Neural cell (in vitro differentiated cells): ENCODE measurements around the gene STRN3. TPM values are rescaled to one million over a fixed set of nuclear protein-coding genes. Genes with fewer than 3 reads are reported as not detected.

Experiments used
- H2AFZ ChIP-seq: fragments of 200-600, 300-800 bp; sonication (generic), shearing (Covaris generic); 2 replicates; pipeline ENCODE4 v1.6.0; 2014; ENCODE audit warnings: low read depth, mild to moderate bottlenecking, antibody characterized with exemption, low read length, moderate library complexity
- H3F3A ChIP-seq: fragments of 200-600 bp; shearing (Covaris generic); 2 replicates; pipeline ENCODE4 v1.6.1; 2016; ENCODE audit warnings: mild to moderate bottlenecking, moderate library complexity, mixed read lengths, antibody characterized with exemption, low read length; ENCODE audit not compliant: insufficient read depth, poor library complexity, severe bottlenecking
- H3K27ac ChIP-seq: fragments of 200-600, 300-800 bp; sonication (generic), shearing (Covaris generic); 2 replicates; pipeline ENCODE4 v1.5.1; 2014; ENCODE audit warnings: mild to moderate bottlenecking, low read length, moderate library complexity
- H3K27me3 ChIP-seq: fragments of 300-800, 200-600 bp; sonication (generic), shearing (Covaris generic); 2 replicates; pipeline ENCODE4 v1.6.0; 2014; ENCODE audit warnings: mild to moderate bottlenecking, low read depth, low read length, moderate library complexity; ENCODE audit not compliant: insufficient read depth
- H3K36me3 ChIP-seq: fragments of 300-800, 200-600 bp; sonication (generic), shearing (Covaris generic); 2 replicates; pipeline ENCODE4 v1.5.1; 2014; ENCODE audit warnings: mild to moderate bottlenecking, antibody characterized with exemption, low read length, moderate library complexity; ENCODE audit not compliant: insufficient read depth
- H3K4me2 ChIP-seq: fragments of 300-800, 200-600 bp; sonication (generic), shearing (Covaris generic); 2 replicates; pipeline ENCODE4 v1.6.0; 2014; ENCODE audit warnings: mild to moderate bottlenecking, low read length
- H3K4me3 ChIP-seq: fragments of 300-800, 200-600 bp; sonication (generic), shearing (Covaris generic); 2 replicates; pipeline ENCODE4 v1.5.1; 2014; ENCODE audit warnings: mild to moderate bottlenecking, low read length, moderate library complexity
- H3K79me2 ChIP-seq: fragments of 200-600 bp; shearing (Covaris generic); replicated peaks from 2 replicates; pipeline ENCODE4 v1.6.0; 2014; ENCODE audit warnings: mild to moderate bottlenecking, low read length, moderate library complexity; ENCODE audit not compliant: insufficient read depth
- H3K9ac ChIP-seq: fragments of 300-800, 200-600 bp; sonication (generic), shearing (Covaris generic); 2 replicates; pipeline ENCODE4 v1.6.1; 2016; ENCODE audit warnings: mild to moderate bottlenecking, low read length, mixed read lengths
- H3K9me2 ChIP-seq: fragments of 200-600 bp; shearing (Covaris generic); 2 replicates; pipeline ENCODE4 v1.6.1; 2016; ENCODE audit warnings: mild to moderate bottlenecking, low read length, mixed read lengths; ENCODE audit not compliant: insufficient read depth
- H3K9me3 ChIP-seq: fragments of 200-600, 300-800 bp; sonication (generic), shearing (Covaris generic); 2 replicates; pipeline ENCODE4 v1.6.1; 2016; ENCODE audit warnings: mild to moderate bottlenecking, mixed run types, low read length, moderate library complexity, mixed read lengths
- H4K20me1 ChIP-seq: fragments of 200-600 bp; shearing (Covaris generic); 2 replicates; pipeline ENCODE4 v1.6.1; 2016; ENCODE audit warnings: mild to moderate bottlenecking, mixed run types; ENCODE audit not compliant: insufficient read depth
- CTCF ChIP-seq: fragments of 450-650 bp; IDR thresholded peaks from 2 replicates; pipeline ENCODE4 v1.5.1; 2014; ENCODE audit warnings: antibody characterized with exemption, mild to moderate bottlenecking, moderate library complexity; ENCODE audit not compliant: poor library complexity, severe bottlenecking
- EP300 ChIP-seq: fragments of 450-650 bp; conservative IDR thresholded peaks from 2 replicates; pipeline ENCODE4 v1.6.1; 2014; ENCODE audit warnings: antibody characterized with exemption, mild to moderate bottlenecking, moderate library complexity; ENCODE audit not compliant: poor library complexity, severe bottlenecking
- EZH2 ChIP-seq: fragments of 200-600, 300-800 bp; shearing (Covaris generic), sonication (generic); IDR thresholded peaks from 2 replicates; pipeline ENCODE4 v1.6.1; 2014; ENCODE audit warnings: antibody characterized with exemption, low read length, borderline replicate concordance, mild to moderate bottlenecking; ENCODE audit not compliant: insufficient read depth, poor library complexity, severe bottlenecking
- MXI1 ChIP-seq: fragments of 450-650 bp; conservative IDR thresholded peaks from 2 replicates; pipeline ENCODE4 v1.6.1; 2014; ENCODE audit warnings: antibody characterized with exemption, mild to moderate bottlenecking; ENCODE audit not compliant: poor library complexity, severe bottlenecking
- POLR2AphosphoS5 ChIP-seq: IDR thresholded peaks from 2 replicates; pipeline ENCODE4 v1.6.1; 2012
- RAD21 ChIP-seq: fragments of 450-650 bp; conservative IDR thresholded peaks from 2 replicates; pipeline ENCODE4 v1.6.1; 2014; ENCODE audit warnings: antibody characterized with exemption, mild to moderate bottlenecking, moderate library complexity
- REST ChIP-seq: IDR thresholded peaks from 2 replicates; pipeline ENCODE4 v1.6.1; 2012; ENCODE audit warnings: borderline replicate concordance
- SMC3 ChIP-seq: fragments of 450-650 bp; conservative IDR thresholded peaks from 2 replicates; pipeline ENCODE4 v1.6.1; 2014; ENCODE audit warnings: antibody characterized with exemption, mild to moderate bottlenecking, moderate library complexity; ENCODE audit not compliant: poor library complexity
- TAF1 ChIP-seq: IDR thresholded peaks from 2 replicates; pipeline ENCODE4 v1.6.1; 2012; ENCODE audit warnings: low read depth
- polyA minus RNA-seq: library from RNA; depleted of rRNA, polyadenylated mRNA; stranded (reverse); fragments of >200 nt; gene quantifications from 2 replicates; pipeline ENCODE4 v1.2.3, GENCODE V29; 2014
- polyA plus RNA-seq: library from polyadenylated mRNA; depleted of rRNA; stranded (reverse); fragments of >200 nt; gene quantifications from 2 replicates; pipeline ENCODE4 v1.2.3, GENCODE V29; 2014

STRN3 gene
- polyA plus RNA-seq = 56.2 and 60.1 TPM in 2 replicates
- polyA minus RNA-seq = 130 and 140 TPM in 2 replicates

- Histone ChIP-seq H3K27me3 (no peaks in the 10 kb centered on the region), H3K9me2 (no peaks in the 10 kb centered on the region), H3K4me3 (peak within 1 kb of the TSS; percentile 91), H3K9ac (peak within 1 kb of the TSS; percentile 99), H4K20me1 (no peaks in the 10 kb centered on the region), H3K9me3 (no peaks in the 10 kb centered on the region), H3K79me2 (peaks cover 55% of the 10 kb centered on the region), H3K4me2 (peak within 1 kb of the TSS; percentile 90), H3F3A (no peaks in the 10 kb centered on the region), H2AFZ (peak within 1 kb of the TSS; percentile 80), H3K27ac (peak within 1 kb of the TSS; percentile 94), H3K36me3 (no peaks in the 10 kb centered on the region)
- TF ChIP-seq TAF1 (peak; percentile 34), EZH2 (no peak), REST (peak; percentile 14), RAD21 (no peak), POLR2AphosphoS5 (peak; percentile 92)
Measured at GRCh38 chr14:31026077-31026449, at the start of gene STRN3. TSS of gene STRN3 (minus strand) at chr14:31026379. CDS start at chr14:31026185, 194 bp downstream.

- H3F3A ChIP-seq = no peaks in the 10 kb centered on the region
- no peaks in the 10 kb centered on the region for H3K9me3 ChIP-seq
- no peaks in the 10 kb centered on the region for H3K9me2 ChIP-seq
- H3K27me3 ChIP-seq = no peaks in the 10 kb centered on the region
- no peak overlapping the region for H2AFZ ChIP-seq
- H3K4me2 ChIP-seq = no peak overlapping the region
- no peaks in the 10 kb centered on the region for H3K36me3 ChIP-seq
- no peaks in the 10 kb centered on the region for H4K20me1 ChIP-seq
- H3K27ac ChIP-seq = no peak overlapping the region
- TF ChIP-seq RAD21 (no peak), EP300 (no peak), POLR2AphosphoS5 (no peak), EZH2 (no peak), CTCF (no peak), MXI1 (no peak), SMC3 (no peak), REST (no peak), TAF1 (no peak)
- H3K9ac ChIP-seq = no peak overlapping the region
- H3K79me2 ChIP-seq = no peaks in the 10 kb centered on the region
- H3K4me3 ChIP-seq = no peak overlapping the region
Measured at GRCh38 chr14:31075144-31075543, 49.0 kb upstream of the STRN3 start.
